Measurements from ENCODE around the gene PTPN7. TPM values are rescaled to one million over a fixed set of nuclear protein-coding genes. Genes with fewer than 3 reads are reported as not detected.
A peak's percentile ranks its signal among the peaks of the same experiment; 100 is the strongest.

Gene PTPN7
- total and polyA plus RNA-seq, 10 of the 15 experiments (the other 5 are each of a cell fraction or from before 2014, with no cell fraction given), result 7.9 to 117 (median 102) TPM

GRCh38 chr1:202158810-202159533 lies 1.4 kb downstream of the PTPN7 start (continued):
- 0 out of 2 replicates have a peak, but pooled peaks have one; percentile 17 for TF ChIP-seq MYB (IDR thresholded peaks at IDR 0.05; ENCODE audit: borderline replicate concordance, low read depth, low read length)
- no peak for TF ChIP-seq SMAD1 (IDR thresholded peaks at IDR 0.05; ENCODE audit: low read depth, partially characterized antibody)
- no peak for TF ChIP-seq SIX5 (IDR thresholded peaks at IDR 0.05; ENCODE audit: low read depth, low read length, severe bottlenecking)
- no peak for TF ChIP-seq STAT3 (IDR thresholded peaks at IDR 0.05; ENCODE audit: low read depth, low read length)
- peak; percentile 63 for TF ChIP-seq DPF2 (IDR thresholded peaks at IDR 0.05)
- TF ChIP-seq CBX3 (IDR thresholded peaks at IDR 0.05; ENCODE audit: borderline replicate concordance, low read depth), result no peak
- no peak for TF ChIP-seq FOS (IDR thresholded peaks at IDR 0.05; ENCODE audit: borderline replicate concordance, extremely low read depth, insufficient read length)
- TF ChIP-seq BRCA1 (IDR thresholded peaks at IDR 0.05; ENCODE audit: low read depth, low read length), result no peak
- peak; percentile 15; the same call in 1 of the 2 replicates for TF ChIP-seq MAX (IDR thresholded peaks at IDR 0.05; ENCODE audit: low read depth, low read length)
- TF ChIP-seq EGR1 (IDR thresholded peaks at IDR 0.05; ENCODE audit: borderline replicate concordance in 1 of 2, low read depth in 2 of 2, low read length in 2 of 2), result no peak
- TF ChIP-seq RAD51 (IDR thresholded peaks at IDR 0.05), result no peak
- TF ChIP-seq BCLAF1 (IDR thresholded peaks at IDR 0.05), result no peak
- TF ChIP-seq PML (IDR thresholded peaks at IDR 0.05; ENCODE audit: low read length), result no peak
- peak; percentile 86 for TF ChIP-seq IKZF1 (conservative IDR thresholded peaks at IDR 0.05)
- no peak for TF ChIP-seq NFYB (IDR thresholded peaks at IDR 0.05; ENCODE audit: insufficient read depth, low read depth, low read length)
- no peak for TF ChIP-seq ZNF207 (IDR thresholded peaks at IDR 0.05; ENCODE audit: borderline replicate concordance)
- no peak for TF ChIP-seq FOXM1 (IDR thresholded peaks at IDR 0.05; ENCODE audit: low read depth, low read length)
- no peak for TF ChIP-seq SUPT20H (IDR thresholded peaks at IDR 0.05; ENCODE audit: borderline replicate concordance, control insufficient read depth, low read depth, low read length)
- TF ChIP-seq E2F8 (IDR thresholded peaks at IDR 0.05; ENCODE audit: low read depth, partially characterized antibody), result no peak
- TF ChIP-seq ZBTB40 (IDR thresholded peaks at IDR 0.05; ENCODE audit: borderline replicate concordance), result no peak
